HepG2 (cell line): ENCODE results near the gene CCDC33. TPM values are rescaled to one million over a fixed set of nuclear protein-coding genes. Genes with fewer than 3 reads are reported as not detected.

ENCODE experiments used
- ATAC-seq: fragments of 200-7000 bp; cut with Tn5 transposase; 3 replicates; pipeline ENCODE4 v1.9.1; 2020; ENCODE audit warnings: mild to moderate bottlenecking, moderate library complexity
- BruUV-seq: library from RNA; stranded (reverse); fragments of 400-500 nt; replicated peaks from 2 replicates; lab custom pipeline; 2021; lab: Mats Ljungman, UMichigan
- CTCF ChIA-PET: fragments of 300-600 bp; formaldehyde crosslinking; extraction: SDS; loops from one replicate; lab custom pipeline; 2021; ENCODE audit warnings: low total read pairs, inconsistent platforms, low intra/inter-chr PET ratio; lab: Yijun Ruan, JAX
- POLR2A ChIA-PET: fragments of 350-600 bp; sonication (Branson Sonifier 250); formaldehyde crosslinking; loops from one replicate; lab custom pipeline; 2020; ENCODE audit warnings: antibody characterized with exemption, inconsistent platforms; lab: Yijun Ruan, JAX
- DNase-seq: peaks from one replicate; pipeline ENCODE4 v3.0.0-alpha.2; 2015; ENCODE audit warnings: low spot score
- FAIRE-seq: peaks from 3 replicates; lab custom pipeline; 2011; peaks lifted over from hg19 to GRCh38; lab: Jason Lieb, UNC
- H2AFZ ChIP-seq: one replicate; pipeline ENCODE4 v1.6.1; 2011; ENCODE audit warnings: low read length, inconsistent platforms
- H3K27ac ChIP-seq: fragments of 300-600 bp; 3 replicates; pipeline ENCODE4 v1.8.0; 2011; ENCODE audit warnings: mixed run types, mild to moderate bottlenecking, mixed read lengths, low read length, inconsistent platforms; ENCODE audit not compliant: insufficient read depth; ENCODE audit errors: extremely low read length
- H3K27me3 ChIP-seq, 2 experiments: fragments of 200-600 bp in 1 of 2; 2 replicates in 1 of 2; 3 replicates in 1 of 2; pipeline versions ENCODE4 v1.6.0 to v1.8.0; 2011; ENCODE audit warnings: low read length in 2 of 2, mild to moderate bottlenecking in 2 of 2, moderate library complexity in 2 of 2, inconsistent platforms in 1 of 2; ENCODE audit not compliant: insufficient read depth in 2 of 2, control insufficient read depth in 1 of 2
- H3K36me3 ChIP-seq, 2 experiments: fragments of 200-600 bp in 1 of 2; replicated peaks in 1 of 2; 2 replicates in 1 of 2; 3 replicates in 1 of 2; pipeline versions ENCODE4 v1.5.1 to v1.8.0; 2011; ENCODE audit warnings: low read length in 2 of 2, inconsistent platforms in 1 of 2; ENCODE audit not compliant: insufficient read depth in 2 of 2, control insufficient read depth in 1 of 2
- H3K4me1 ChIP-seq: 2 replicates; pipeline ENCODE4 v1.5.1; 2012; ENCODE audit warnings: low read length, inconsistent platforms; ENCODE audit not compliant: insufficient read depth
- H3K4me2 ChIP-seq: 2 replicates; pipeline ENCODE4 v1.6.0; 2011; ENCODE audit warnings: low read depth, low read length, inconsistent platforms
- H3K4me3 ChIP-seq, 3 experiments: fragments of 200-600 bp in 1 of 3; sonication (generic), shearing (Covaris generic) in 1 of 3; replicated peaks in 1 of 3; 2 replicates each; pipeline ENCODE4 v1.5.1; 2011 to 2016; ENCODE audit warnings: low read length in 3 of 3, inconsistent platforms in 2 of 3, low read depth in 2 of 3, mild to moderate bottlenecking in 2 of 3, control low read depth in 1 of 3, mixed read lengths in 1 of 3; ENCODE audit not compliant: insufficient read depth in 1 of 3
- H3K79me2 ChIP-seq: one replicate; pipeline ENCODE4 v1.6.1; 2011; ENCODE audit warnings: low read length, inconsistent platforms; ENCODE audit not compliant: insufficient read depth
- H3K9ac ChIP-seq: 2 replicates; pipeline ENCODE4 v1.6.0; 2011; ENCODE audit warnings: mild to moderate bottlenecking, low read depth, low read length, inconsistent platforms; ENCODE audit not compliant: insufficient read depth
- H3K9me3 ChIP-seq: 2 replicates; pipeline ENCODE4 v1.5.1; 2012; ENCODE audit warnings: mild to moderate bottlenecking, low read length
- H4K20me1 ChIP-seq: 2 replicates; pipeline ENCODE4 v1.6.0; 2011; ENCODE audit warnings: inconsistent platforms, mild to moderate bottlenecking, low read length, moderate library complexity; ENCODE audit not compliant: insufficient read depth
- ARNTL ChIP-seq: sonication (generic); formaldehyde crosslinking; IDR thresholded peaks from 2 replicates; pipeline ENCODE4 v1.4.0; 2020; ENCODE audit warnings: mild to moderate bottlenecking, missing genetic modification reagents
- ESRRA ChIP-seq: sonication (generic); formaldehyde crosslinking; IDR thresholded peaks from 2 replicates; pipeline ENCODE4 v1.5.1; 2020; ENCODE audit warnings: mild to moderate bottlenecking, low read depth, missing genetic modification reagents
- GMEB1 ChIP-seq: sonication (generic); formaldehyde crosslinking; IDR thresholded peaks from 2 replicates; pipeline ENCODE4 v1.5.1; 2020; ENCODE audit warnings: missing genetic modification reagents, mild to moderate bottlenecking, borderline replicate concordance
- MIXL1 ChIP-seq: IDR thresholded peaks from 2 replicates; pipeline ENCODE4 v1.6.1; 2016
- NFE2 ChIP-seq: sonication (generic); formaldehyde crosslinking; IDR thresholded peaks from 2 replicates; pipeline ENCODE4 v1.4.0; 2020; ENCODE audit warnings: missing genetic modification reagents
- NPAS2 ChIP-seq: sonication (generic); formaldehyde crosslinking; IDR thresholded peaks from 2 replicates; pipeline ENCODE4 v1.8.0; 2022; ENCODE audit warnings: mild to moderate bottlenecking, missing genetic modification reagents, borderline replicate concordance
- NR2F6 ChIP-seq, 2 experiments: IDR thresholded peaks; 2 replicates each; pipeline ENCODE4 v1.6.1; 2016; ENCODE audit warnings: antibody characterized with exemption in 1 of 2, mild to moderate bottlenecking in 1 of 2
- POLR2AphosphoS5 ChIP-seq: IDR thresholded peaks from 2 replicates; pipeline ENCODE4 v1.6.1; 2012; ENCODE audit warnings: low read depth, low read length
- PRPF4 ChIP-seq: fragments of 200-400 bp; formaldehyde crosslinking; IDR thresholded peaks from 2 replicates; pipeline ENCODE4 v1.6.1; 2016; ENCODE audit warnings: low read length, low read depth; ENCODE audit not compliant: poor library complexity, severe bottlenecking
- RBM39 ChIP-seq: fragments of 200-400 bp; formaldehyde crosslinking; IDR thresholded peaks from one replicate; pipeline ENCODE4 v1.6.1; 2018; ENCODE audit warnings: antibody characterized with exemption, mild to moderate bottlenecking, low read depth, low read length; ENCODE audit not compliant: poor library complexity, severe bottlenecking
- TBX2 ChIP-seq: sonication (generic); formaldehyde crosslinking; IDR thresholded peaks from 2 replicates; pipeline ENCODE4 v1.5.0; 2020; ENCODE audit warnings: missing genetic modification reagents, mild to moderate bottlenecking, borderline replicate concordance
- TRIM24 ChIP-seq: sonication (generic); formaldehyde crosslinking; IDR thresholded peaks from 2 replicates; pipeline ENCODE4 v1.8.0; 2022; ENCODE audit warnings: mild to moderate bottlenecking, missing genetic modification reagents
- ZNF33A ChIP-seq: sonication (generic); formaldehyde crosslinking; IDR thresholded peaks from 2 replicates; pipeline ENCODE4 v1.5.1; 2020; ENCODE audit warnings: missing genetic modification reagents, mild to moderate bottlenecking, moderate library complexity, borderline replicate concordance
- WGBS: methylation state at CpG from one replicate; pipeline ENCODE4 v1.1.6; 2017; ENCODE audit warnings: low lambda C conversion rate; 5-methylcytosine and 5-hydroxymethylcytosine counted together
- in situ Hi-C: cut with HindIII; loops from 2 replicates; pipeline ENCODE4 v1.10.0; 2017; ENCODE audit warnings: low pct_unique_long_range_greater_than_20kb; ENCODE audit not compliant: extremely low pct_ligation_motif_present
- intact Hi-C: fragments of 100-400 bp; cut with micrococcal nuclease; formaldehyde crosslinking; loops from one replicate; pipeline ENCODE4 v1.10.0; 2022; ENCODE audit not compliant: unreplicated experiment
- polyA plus RNA-seq, 8 experiments: library from polyadenylated mRNA; depleted of rRNA in 3 of 8; stranded (reverse) in 7 of 8; unstranded in 1 of 8; fragments of >200 nt; fragmentation: Illumina TruSeq in 4 of 8; extraction: Trizol in 4 of 8; gene quantifications; 2 replicates each; pipeline versions ENCODE4 v1.2.1 to v1.2.3, GENCODE V29; 2011 to 2016; ENCODE audit warnings: low read depth in 4 of 8, missing spikeins in 1 of 8, mixed read lengths in 1 of 8; ENCODE audit not compliant: insufficient read depth in 1 of 8
- total RNA-seq, 5 experiments: library from RNA; depleted of rRNA; stranded (reverse); fragments of >200 nt; fragmentation: Illumina TruSeq; extraction: Trizol; gene quantifications; 2 replicates each; pipeline ENCODE4 v1.2.3, GENCODE V29; 2016; ENCODE audit warnings: low read depth in 1 of 5

CCDC33 gene
- total and polyA plus RNA-seq, 2 of the 13 experiments (the other 11 are each of a cell fraction or from before 2014, with no cell fraction given), result 0.30 TPM; not detected in 1

- no peak for TF ChIP-seq ESRRA (CRISPR knock-in tag)
- no peak for TF ChIP-seq NPAS2 (CRISPR knock-in tag)
Observed at GRCh38 chr15:74337146-74337545, 101.0 kb downstream of the CCDC33 start (continued).

- WGBS, result 0% methylated on average over 4 of the region's 4 CpGs
- Histone ChIP-seq H2AFZ (no peak overlapping the region), H4K20me1 (no peaks in the 10 kb centered on the region), H3K4me1 (no peaks in the 10 kb centered on the region), H3K27me3 (peaks cover 2 to 42% of the 10 kb centered on the region in 2 experiments; a peak in 2 of 5 replicates), H3K4me3 (no peak overlapping the region), H3K4me2 (no peak overlapping the region), H3K9ac (no peak overlapping the region), H3K36me3 (no peaks in the 10 kb centered on the region), H3K79me2 (no peaks in the 10 kb centered on the region), H3K9me3 (no peaks in the 10 kb centered on the region), H3K27ac (no peak overlapping the region)
- no TSS peak for BruUV-seq
- FAIRE-seq, result no peak
- TF ChIP-seq POLR2AphosphoS5 (no peak), ARNTL (no peak), RBM39 (no peak), NFE2 (CRISPR knock-in tag) (no peak), TRIM24 (CRISPR knock-in tag) (no peak), TBX2 (CRISPR knock-in tag) (no peak), PRPF4 (no peak), ZNF33A (CRISPR knock-in tag) (no peak), MIXL1 (CRISPR knock-in tag) (no peak), NR2F6 (IDR thresholded peaks at IDR 0.05) (no peak), NR2F6 (CRISPR knock-in tag; IDR thresholded peaks at IDR 0.05) (no peak), GMEB1 (CRISPR knock-in tag) (no peak)
- no peak for DNase-seq
- ChIA-PET CTCF (no interaction called here), POLR2A (no interaction called here)
- in situ Hi-C loops, result no loop called here
- intact Hi-C loops, result no loop called here
- no peak for ATAC-seq
Observed at GRCh38 chr15:74337607-74338211, 101.6 kb downstream of the CCDC33 start.
